GM18870 (cell line): ENCODE data around the gene PPP2R5C.
"Not testable (repeated sequence)": the region's sequence is repeated elsewhere in the genome, so short reads cannot be mapped to it uniquely, and the experiment has no call there.

ENCODE experiments used
- ATAC-seq: cut with Tn5 transposase; IDR thresholded peaks from one replicate; pipeline ENCODE4 v1.9.1; 2021; ENCODE audit warnings: moderate library complexity; ENCODE audit not compliant: unreplicated experiment

PPP2R5C gene

DNA sequence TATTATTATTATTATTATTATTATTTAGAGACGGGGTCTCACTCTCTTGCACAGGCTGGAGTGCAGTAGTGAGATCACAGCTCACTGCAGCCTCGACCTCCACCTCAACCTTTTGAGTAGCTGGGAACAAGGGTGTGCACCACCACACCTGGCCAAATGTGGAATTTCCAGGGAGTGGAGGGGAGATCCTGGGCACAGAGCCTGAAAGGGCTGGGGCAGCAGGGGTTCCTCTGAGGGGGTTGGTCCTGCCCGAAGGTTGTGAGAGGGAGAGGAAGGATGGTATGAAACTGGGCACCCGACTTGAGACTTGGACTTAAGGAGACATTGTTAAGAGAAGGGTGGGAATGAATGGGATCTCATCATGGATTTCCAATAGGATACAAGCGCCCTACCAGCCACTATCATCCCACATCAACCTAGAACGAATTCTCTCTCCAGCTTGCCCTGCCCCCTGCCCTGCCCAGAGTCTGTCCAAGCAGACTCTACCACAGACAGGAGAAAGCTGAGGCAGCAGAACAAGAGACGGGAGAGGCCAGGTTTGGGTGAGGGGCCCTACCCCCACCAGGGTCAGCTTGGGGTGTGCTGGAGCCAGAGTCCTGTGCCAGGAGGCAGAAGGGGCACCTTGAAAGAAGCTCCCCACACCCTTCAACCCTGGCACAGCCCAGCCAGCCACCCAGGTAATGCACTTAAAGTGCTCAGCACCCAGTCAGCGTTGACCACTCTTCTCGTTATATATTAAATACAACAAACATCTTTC, 200.4 kb downstream of the PPP2R5C start:
- ATAC-seq = no peak

DNA sequence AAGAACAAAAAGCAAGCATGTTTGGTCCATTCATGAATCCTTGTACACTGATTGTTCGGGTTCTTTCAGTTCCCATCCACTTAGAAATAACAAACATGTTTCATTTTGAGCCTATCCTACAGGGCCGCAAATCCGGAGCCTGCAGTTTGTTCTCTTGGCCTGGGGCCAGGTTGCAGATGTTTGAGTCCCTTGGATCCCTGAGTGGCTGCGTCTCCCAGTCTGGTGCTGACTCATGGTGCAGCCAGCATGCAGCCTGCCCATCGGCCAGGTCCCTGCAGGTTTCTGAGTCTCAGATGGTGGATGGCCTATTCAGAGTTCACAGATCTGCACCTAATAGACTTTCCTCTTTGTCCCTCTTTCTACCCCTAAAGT, 201.0 kb downstream of the PPP2R5C start:
- ATAC-seq = no peak

GRCh38 chr14:101963052-101963451, 201.5 kb downstream of the PPP2R5C start:
- no peak for ATAC-seq

DNA sequence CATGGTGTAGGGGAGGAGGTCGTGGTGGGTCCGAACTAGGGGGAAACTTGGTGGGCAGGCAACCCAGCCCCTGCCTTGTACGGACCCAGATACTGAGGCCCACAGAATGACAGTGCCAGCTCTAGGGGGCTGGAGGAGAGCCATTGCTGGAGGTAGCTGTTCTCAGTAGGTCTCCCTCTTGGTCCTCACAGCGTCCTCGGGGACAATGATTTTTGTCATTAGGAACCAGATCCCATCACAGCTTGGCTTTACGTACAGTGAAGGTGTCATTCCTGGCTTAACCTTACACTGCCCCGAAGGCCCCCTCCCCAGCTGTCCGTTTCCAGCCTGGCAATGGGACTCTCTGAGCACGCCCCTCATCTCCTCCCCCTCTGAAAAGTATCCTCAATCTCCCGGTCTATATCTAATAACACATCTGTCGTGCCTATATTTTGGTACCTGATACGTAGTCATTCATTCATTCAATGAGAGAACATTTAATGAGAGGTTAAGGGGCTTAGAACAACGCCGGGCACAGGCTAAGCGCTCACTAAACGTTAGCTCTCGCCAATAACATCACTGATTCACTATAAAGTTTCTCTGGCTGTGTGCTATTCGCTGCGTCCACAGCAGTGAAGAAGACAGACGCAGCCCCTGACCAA, 202.3 kb downstream of the PPP2R5C start:
- ATAC-seq = peak; percentile 10

GRCh38 chr14:101964297-101965180, 203.0 kb downstream of the PPP2R5C start, which contains the start of gene DYNC1H1:
Gene DYNC1H1, plus strand, starts transcription at chr14:101964573. Its CDS starts 119 bp downstream, at chr14:101964692.
- ATAC-seq = peak; percentile 47

DNA sequence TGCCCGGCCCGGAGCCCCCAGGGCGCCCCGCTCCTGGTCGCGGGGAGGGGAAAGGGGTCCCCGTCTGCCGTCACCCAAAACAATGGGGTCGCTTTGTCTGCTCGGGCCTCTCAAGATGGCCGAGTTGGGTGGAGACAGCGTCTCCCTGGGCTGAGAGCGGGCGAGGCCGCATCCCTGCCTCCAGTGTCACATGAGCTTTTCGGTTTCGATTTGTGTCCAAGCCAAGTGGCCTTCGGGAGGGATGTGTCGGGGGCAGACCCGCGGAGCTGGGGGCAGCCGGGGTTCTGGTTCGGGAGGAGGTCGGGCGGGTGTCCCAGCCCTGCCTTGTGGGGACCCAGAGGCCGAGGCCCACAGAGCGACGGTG, 203.7 kb downstream of the PPP2R5C start:
- ATAC-seq = peak; percentile 31

GRCh38 chr14:101965770-101966722, 204.5 kb downstream of the PPP2R5C start:
- ATAC-seq = no peak

DNA sequence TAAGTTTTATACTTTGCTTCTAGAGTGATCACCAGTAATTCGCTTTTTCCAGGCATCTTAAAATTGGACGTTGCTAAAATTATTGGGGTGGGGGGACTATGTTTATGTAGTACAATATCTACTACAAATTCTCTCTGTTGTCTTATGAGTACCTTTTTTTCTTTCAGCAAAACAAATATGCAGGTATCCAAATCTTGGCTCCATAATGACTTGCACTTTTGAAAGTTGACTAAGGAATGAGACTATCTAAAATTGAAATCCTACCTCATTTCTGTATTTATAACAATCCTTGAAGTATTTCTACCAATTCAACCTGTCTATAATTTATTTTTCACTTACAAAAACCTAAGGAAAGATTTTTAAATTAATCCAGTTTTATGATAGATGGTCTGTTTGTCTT, 205.2 kb downstream of the PPP2R5C start:
- ATAC-seq = no peak

DNA sequence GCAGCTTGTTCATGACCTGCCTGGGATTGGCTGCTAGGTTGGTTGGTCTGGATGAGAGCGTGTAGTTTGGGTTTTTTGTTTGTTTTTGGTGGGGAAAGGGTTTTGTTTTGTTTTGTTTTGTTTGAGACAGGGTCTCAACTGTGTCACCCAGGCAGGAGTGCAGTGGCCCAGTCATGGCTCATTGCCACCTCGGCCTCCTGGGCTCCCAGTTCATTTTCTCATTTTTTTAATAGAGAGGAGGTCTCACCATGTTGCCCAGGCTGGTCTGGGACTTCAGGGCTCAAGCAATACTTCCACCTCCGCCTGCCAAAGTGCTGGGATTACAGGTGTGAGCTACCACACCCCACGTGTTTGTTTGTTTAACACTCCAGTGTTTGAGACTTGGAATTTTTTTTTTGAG, 206.7 kb downstream of the PPP2R5C start:
- no peak for ATAC-seq

GRCh38 chr14:101969481-101969880, 208.0 kb downstream of the PPP2R5C start:
- ATAC-seq = no peak

DNA sequence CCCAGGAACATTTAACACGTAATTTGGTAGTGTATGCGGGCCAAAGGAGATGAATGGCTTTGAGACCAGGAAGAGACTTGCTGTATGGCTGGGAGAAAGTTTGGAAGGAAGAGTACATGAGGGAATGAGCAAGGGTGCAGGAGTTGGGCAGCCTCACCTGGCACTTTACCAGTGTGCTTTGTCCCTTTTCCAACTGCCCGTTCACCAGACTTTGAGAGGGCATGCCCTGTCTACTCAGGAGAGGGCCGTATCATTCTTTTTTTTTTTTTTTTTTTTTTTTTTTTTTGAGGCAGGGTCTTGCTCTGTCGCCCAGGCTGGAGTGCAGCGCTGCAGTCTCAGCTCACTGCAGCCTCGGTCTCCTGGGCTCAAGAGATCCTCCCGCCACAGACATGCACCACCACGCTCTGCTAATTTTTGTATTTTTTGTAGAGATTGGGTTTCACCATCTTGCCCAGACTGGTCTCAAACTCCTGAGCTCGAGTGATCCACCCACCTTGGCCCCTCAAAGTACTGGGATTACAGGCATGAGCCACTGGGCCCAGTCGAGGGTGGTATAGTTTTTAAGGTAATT, 209.4 kb downstream of the PPP2R5C start:
- ATAC-seq = no peak

DNA sequence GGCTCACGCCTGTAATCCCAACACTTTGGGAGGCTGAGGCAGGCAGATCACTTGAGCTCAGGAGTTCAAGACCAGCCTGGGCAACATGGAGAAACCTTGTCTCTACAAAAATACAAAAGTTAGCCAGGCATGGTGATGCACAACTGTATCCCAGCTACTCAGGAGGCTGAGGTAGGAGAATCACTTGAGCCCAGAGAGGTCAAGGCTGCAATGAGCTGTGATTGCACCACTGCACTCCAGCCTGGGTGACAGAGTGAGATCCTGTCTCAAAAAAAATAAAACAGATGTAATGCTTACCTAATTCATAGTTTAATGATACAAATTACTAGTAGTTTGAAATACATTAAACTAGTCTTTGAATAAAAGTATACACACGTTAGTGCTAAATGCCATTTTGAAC, 209.9 kb downstream of the PPP2R5C start:
- ATAC-seq = not testable (repeated sequence)

- no peak for ATAC-seq
Observed at GRCh38 chr14:101972126-101972866, 210.8 kb downstream of the PPP2R5C start.

- ATAC-seq = no peak
Observed at GRCh38 chr14:101973356-101973755, 211.8 kb downstream of the PPP2R5C start.

DNA sequence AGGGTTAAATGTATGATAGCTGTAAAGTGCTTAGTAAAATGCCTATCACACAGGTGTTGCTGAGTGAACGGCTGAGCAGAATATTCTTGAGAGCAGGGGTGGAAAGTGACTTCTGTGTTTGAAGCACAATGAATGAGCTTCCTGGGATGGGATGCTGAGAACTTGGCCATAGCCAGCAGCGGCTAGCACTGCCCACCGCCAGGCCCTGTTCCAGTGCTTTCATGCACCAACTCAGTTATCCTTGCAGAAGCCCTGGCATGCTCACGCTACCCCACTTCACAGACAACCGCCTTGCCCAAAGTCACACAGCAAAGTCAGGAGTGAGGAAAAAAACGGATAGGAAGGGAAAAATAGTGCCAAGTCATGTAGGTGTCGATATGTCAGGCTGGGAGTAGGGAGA, 213.7 kb downstream of the PPP2R5C start:
- no peak for ATAC-seq
